ENCODE measurements around the gene CTNNA3. TPM values are rescaled to one million over a fixed set of nuclear protein-coding genes. Genes with fewer than 3 reads are reported as not detected.

CTNNA3 gene
- total RNA-seq, 1 donor from 2014 or later: 3.3 TPM

GRCh38 chr10:66167816-66168215 is 1528.2 kb downstream of the CTNNA3 start:
- H3K27ac Mint-ChIP-seq (ENCODE audit: unreplicated experiment): no peak overlapping the region
- no peak for TF ChIP-seq CTCF (IDR thresholded peaks at IDR 0.05; ENCODE audit: partially characterized antibody, unreplicated experiment)

GRCh38 chr10:66162560-66163143 is 1533.3 kb downstream of the CTNNA3 start:
- Mint-ChIP-seq H3K36me3 (ENCODE audit: unreplicated experiment) (no peaks in the 10 kb centered on the region), H3K4me3 (ENCODE audit: unreplicated experiment) (no peak overlapping the region), H3K27ac (ENCODE audit: unreplicated experiment) (no peak overlapping the region), H3K27me3 (ENCODE audit: unreplicated experiment) (no peaks in the 10 kb centered on the region), H3K9me3 (ENCODE audit: unreplicated experiment) (no peaks in the 10 kb centered on the region), H3K4me1 (ENCODE audit: low read depth, unreplicated experiment) (no peaks in the 10 kb centered on the region)
- no peak for TF ChIP-seq CTCF (IDR thresholded peaks at IDR 0.05; ENCODE audit: partially characterized antibody, unreplicated experiment)
- no peak for DNase-seq

More at GRCh38 chr10:66167816-66168215, 1528.2 kb downstream of the CTNNA3 start:
- DNase-seq: no peak
- Mint-ChIP-seq H3K4me3 (ENCODE audit: unreplicated experiment) (no peak overlapping the region), H3K36me3 (ENCODE audit: unreplicated experiment) (no peaks in the 10 kb centered on the region), H3K9me3 (ENCODE audit: unreplicated experiment) (no peaks in the 10 kb centered on the region), H3K27me3 (ENCODE audit: unreplicated experiment) (no peaks in the 10 kb centered on the region), H3K4me1 (ENCODE audit: low read depth, unreplicated experiment) (no peaks in the 10 kb centered on the region)

- H3K4me3 Mint-ChIP-seq (ENCODE audit: unreplicated experiment): no peak overlapping the region
- H3K4me1 Mint-ChIP-seq (ENCODE audit: low read depth, unreplicated experiment): no peaks in the 10 kb centered on the region
- no peaks in the 10 kb centered on the region for H3K36me3 Mint-ChIP-seq (ENCODE audit: unreplicated experiment)
- DNase-seq: no peak
- TF ChIP-seq CTCF (IDR thresholded peaks at IDR 0.05; ENCODE audit: partially characterized antibody, unreplicated experiment): no peak
- H3K9me3 Mint-ChIP-seq (ENCODE audit: unreplicated experiment): peaks cover 3% of the 10 kb centered on the region
- H3K27ac Mint-ChIP-seq (ENCODE audit: unreplicated experiment): no peak overlapping the region
- H3K27me3 Mint-ChIP-seq (ENCODE audit: unreplicated experiment): no peaks in the 10 kb centered on the region
These were observed 1544.6 kb downstream of the CTNNA3 start for GRCh38 chr10:66151346-66151745.

- DNase-seq: no peak
- no peak overlapping the region for H3K27ac Mint-ChIP-seq (ENCODE audit: unreplicated experiment)
- no peak for TF ChIP-seq CTCF (IDR thresholded peaks at IDR 0.05; ENCODE audit: partially characterized antibody, unreplicated experiment)
- no peak overlapping the region for H3K4me3 Mint-ChIP-seq (ENCODE audit: unreplicated experiment)
- H3K27me3 Mint-ChIP-seq (ENCODE audit: unreplicated experiment): no peaks in the 10 kb centered on the region
- H3K9me3 Mint-ChIP-seq (ENCODE audit: unreplicated experiment): peaks cover 3% of the 10 kb centered on the region
- H3K36me3 Mint-ChIP-seq (ENCODE audit: unreplicated experiment): no peaks in the 10 kb centered on the region
- no peaks in the 10 kb centered on the region for H3K4me1 Mint-ChIP-seq (ENCODE audit: low read depth, unreplicated experiment)
These were observed 1547.7 kb downstream of the CTNNA3 start for GRCh38 chr10:66148312-66148711.

GRCh38 chr10:66144016-66144415 is 1552.0 kb downstream of the CTNNA3 start:
- TF ChIP-seq CTCF (IDR thresholded peaks at IDR 0.05; ENCODE audit: partially characterized antibody, unreplicated experiment): no peak
- Mint-ChIP-seq H3K27ac (ENCODE audit: unreplicated experiment) (no peak overlapping the region), H3K36me3 (ENCODE audit: unreplicated experiment) (no peaks in the 10 kb centered on the region), H3K4me3 (ENCODE audit: unreplicated experiment) (no peak overlapping the region), H3K4me1 (ENCODE audit: low read depth, unreplicated experiment) (no peaks in the 10 kb centered on the region), H3K9me3 (ENCODE audit: unreplicated experiment) (no peaks in the 10 kb centered on the region), H3K27me3 (ENCODE audit: unreplicated experiment) (no peaks in the 10 kb centered on the region)
- DNase-seq: no peak
